Loucy (cell line): ENCODE data around the gene UBE4B.

Experiments used
- CTCF ChIP-seq: fragments of 200-600 bp; sonication (generic); conservative IDR thresholded peaks from 2 replicates; pipeline ENCODE4 v1.5.1; 2014; ENCODE audit warnings: mild to moderate bottlenecking, antibody characterized with exemption, low read length
- EZH2phosphoT487 ChIP-seq: fragments of 200-600 bp; IDR thresholded peaks from 2 replicates; pipeline ENCODE4 v1.6.1; 2018; ENCODE audit warnings: antibody characterized with exemption, mild to moderate bottlenecking, moderate library complexity, borderline replicate concordance

- TF ChIP-seq CTCF, result no peak
- TF ChIP-seq EZH2phosphoT487, result no peak
Observed at GRCh38 chr1:10122926-10123325, 90.2 kb downstream of the UBE4B start.
